ENCODE data around the gene SNX8.

DNA sequence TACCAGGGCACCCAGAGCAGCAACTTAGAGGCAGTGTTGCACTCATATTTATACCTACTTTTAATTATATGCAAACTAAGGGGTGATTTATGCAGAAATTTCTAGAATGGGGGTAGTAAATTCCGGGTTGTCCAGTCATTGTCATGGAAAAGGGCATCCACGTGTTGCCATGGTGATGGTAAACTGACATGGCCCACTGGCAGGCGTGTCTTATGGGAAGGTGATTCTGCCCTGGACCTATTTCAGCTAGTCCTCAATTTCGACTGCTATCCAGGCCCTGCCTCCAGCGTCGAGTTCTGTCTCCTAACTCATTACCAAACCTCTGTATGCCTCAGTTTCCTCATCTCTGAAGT, 12.8 kb downstream of the SNX8 start:
- TF ChIP-seq POLR2A (IDR thresholded peaks at IDR 0.05) (no peak), EP300 (IDR thresholded peaks at IDR 0.05) (no peak), POLR2AphosphoS5 (IDR thresholded peaks at IDR 0.05) (no peak)
- TF ChIP-seq, protein P1, sequence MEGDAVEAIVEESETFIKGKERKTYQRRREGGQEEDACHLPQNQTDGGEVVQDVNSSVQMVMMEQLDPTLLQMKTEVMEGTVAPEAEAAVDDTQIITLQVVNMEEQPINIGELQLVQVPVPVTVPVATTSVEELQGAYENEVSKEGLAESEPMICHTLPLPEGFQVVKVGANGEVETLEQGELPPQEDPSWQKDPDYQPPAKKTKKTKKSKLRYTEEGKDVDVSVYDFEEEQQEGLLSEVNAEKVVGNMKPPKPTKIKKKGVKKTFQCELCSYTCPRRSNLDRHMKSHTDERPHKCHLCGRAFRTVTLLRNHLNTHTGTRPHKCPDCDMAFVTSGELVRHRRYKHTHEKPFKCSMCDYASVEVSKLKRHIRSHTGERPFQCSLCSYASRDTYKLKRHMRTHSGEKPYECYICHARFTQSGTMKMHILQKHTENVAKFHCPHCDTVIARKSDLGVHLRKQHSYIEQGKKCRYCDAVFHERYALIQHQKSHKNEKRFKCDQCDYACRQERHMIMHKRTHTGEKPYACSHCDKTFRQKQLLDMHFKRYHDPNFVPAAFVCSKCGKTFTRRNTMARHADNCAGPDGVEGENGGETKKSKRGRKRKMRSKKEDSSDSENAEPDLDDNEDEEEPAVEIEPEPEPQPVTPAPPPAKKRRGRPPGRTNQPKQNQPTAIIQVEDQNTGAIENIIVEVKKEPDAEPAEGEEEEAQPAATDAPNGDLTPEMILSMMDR (IDR thresholded peaks at IDR 0.05) = no peak
